HL-60 (cell line): ENCODE results near the gene FOLR2.

Experiments
- DNase-seq, 2 experiments: peaks; one replicate each; pipeline ENCODE4 v3.0.0-alpha.2; 2010 to 2020; ENCODE audit warnings: low read depth in 1 of 2, low spot score in 1 of 2
- H3K27ac ChIP-seq: fragments of 250-450 bp; sonication (Bioruptor Pico); replicated peaks from 2 replicates; pipeline ENCODE4 v1.5.1; 2020; ENCODE audit warnings: mild to moderate bottlenecking, moderate library complexity
- H3K27me3 ChIP-seq: fragments of 250-450 bp; sonication (Bioruptor Pico); 2 replicates; pipeline ENCODE4 v1.5.1; 2021; ENCODE audit warnings: mild to moderate bottlenecking, moderate library complexity; ENCODE audit not compliant: insufficient read depth, poor library complexity, severe bottlenecking
- H3K4me3 ChIP-seq: replicated peaks from 2 replicates; pipeline ENCODE4 v1.5.1; 2011; ENCODE audit warnings: mild to moderate bottlenecking, control low read depth, low read length; ENCODE audit not compliant: insufficient read depth
- GABPA ChIP-seq: IDR thresholded peaks from 2 replicates; pipeline ENCODE4 v1.6.1; 2012; ENCODE audit warnings: low read depth
- POLR2AphosphoS5 ChIP-seq: IDR thresholded peaks from 2 replicates; pipeline ENCODE4 v1.6.1; 2012; ENCODE audit warnings: low read depth
- SPI1 ChIP-seq: IDR thresholded peaks from 2 replicates; pipeline ENCODE4 v1.6.1; 2012; ENCODE audit warnings: low read depth, mild to moderate bottlenecking, borderline replicate concordance
- TF ChIP-seq, protein P1 (sequence below): IDR thresholded peaks from 2 replicates; pipeline ENCODE4 v1.6.1; 2012; ENCODE audit warnings: low read depth; ENCODE audit not compliant: insufficient replicate concordance
- TF ChIP-seq, protein P2 (sequence below): IDR thresholded peaks from one replicate; pipeline ENCODE4 v1.5.1; 2011; ENCODE audit warnings: low read length, control low read depth, inconsistent platforms; ENCODE audit not compliant: insufficient read depth

Gene FOLR2

GRCh38 chr11:72224564-72225410, 8.2 kb downstream of the FOLR2 start, which contains the start of gene INPPL1:
INPPL1 (plus strand) TSS chr11:72224767; CDS start chr11:72224985, 218 bp downstream.
- Histone ChIP-seq H3K4me3 (peak within 1 kb of the TSS; percentile 75), H3K27ac (peak within 1 kb of the TSS; percentile 91), H3K27me3 (no peaks in the 10 kb centered on the region)
- peak in 1 of 2 experiments; percentile 39 for DNase-seq
- no peak for TF ChIP-seq SPI1
- TF ChIP-seq, protein P1, sequence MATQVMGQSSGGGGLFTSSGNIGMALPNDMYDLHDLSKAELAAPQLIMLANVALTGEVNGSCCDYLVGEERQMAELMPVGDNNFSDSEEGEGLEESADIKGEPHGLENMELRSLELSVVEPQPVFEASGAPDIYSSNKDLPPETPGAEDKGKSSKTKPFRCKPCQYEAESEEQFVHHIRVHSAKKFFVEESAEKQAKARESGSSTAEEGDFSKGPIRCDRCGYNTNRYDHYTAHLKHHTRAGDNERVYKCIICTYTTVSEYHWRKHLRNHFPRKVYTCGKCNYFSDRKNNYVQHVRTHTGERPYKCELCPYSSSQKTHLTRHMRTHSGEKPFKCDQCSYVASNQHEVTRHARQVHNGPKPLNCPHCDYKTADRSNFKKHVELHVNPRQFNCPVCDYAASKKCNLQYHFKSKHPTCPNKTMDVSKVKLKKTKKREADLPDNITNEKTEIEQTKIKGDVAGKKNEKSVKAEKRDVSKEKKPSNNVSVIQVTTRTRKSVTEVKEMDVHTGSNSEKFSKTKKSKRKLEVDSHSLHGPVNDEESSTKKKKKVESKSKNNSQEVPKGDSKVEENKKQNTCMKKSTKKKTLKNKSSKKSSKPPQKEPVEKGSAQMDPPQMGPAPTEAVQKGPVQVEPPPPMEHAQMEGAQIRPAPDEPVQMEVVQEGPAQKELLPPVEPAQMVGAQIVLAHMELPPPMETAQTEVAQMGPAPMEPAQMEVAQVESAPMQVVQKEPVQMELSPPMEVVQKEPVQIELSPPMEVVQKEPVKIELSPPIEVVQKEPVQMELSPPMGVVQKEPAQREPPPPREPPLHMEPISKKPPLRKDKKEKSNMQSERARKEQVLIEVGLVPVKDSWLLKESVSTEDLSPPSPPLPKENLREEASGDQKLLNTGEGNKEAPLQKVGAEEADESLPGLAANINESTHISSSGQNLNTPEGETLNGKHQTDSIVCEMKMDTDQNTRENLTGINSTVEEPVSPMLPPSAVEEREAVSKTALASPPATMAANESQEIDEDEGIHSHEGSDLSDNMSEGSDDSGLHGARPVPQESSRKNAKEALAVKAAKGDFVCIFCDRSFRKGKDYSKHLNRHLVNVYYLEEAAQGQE: no peak
- TF ChIP-seq POLR2AphosphoS5: no peak
- no peak for TF ChIP-seq GABPA
- TF ChIP-seq, protein P2, sequence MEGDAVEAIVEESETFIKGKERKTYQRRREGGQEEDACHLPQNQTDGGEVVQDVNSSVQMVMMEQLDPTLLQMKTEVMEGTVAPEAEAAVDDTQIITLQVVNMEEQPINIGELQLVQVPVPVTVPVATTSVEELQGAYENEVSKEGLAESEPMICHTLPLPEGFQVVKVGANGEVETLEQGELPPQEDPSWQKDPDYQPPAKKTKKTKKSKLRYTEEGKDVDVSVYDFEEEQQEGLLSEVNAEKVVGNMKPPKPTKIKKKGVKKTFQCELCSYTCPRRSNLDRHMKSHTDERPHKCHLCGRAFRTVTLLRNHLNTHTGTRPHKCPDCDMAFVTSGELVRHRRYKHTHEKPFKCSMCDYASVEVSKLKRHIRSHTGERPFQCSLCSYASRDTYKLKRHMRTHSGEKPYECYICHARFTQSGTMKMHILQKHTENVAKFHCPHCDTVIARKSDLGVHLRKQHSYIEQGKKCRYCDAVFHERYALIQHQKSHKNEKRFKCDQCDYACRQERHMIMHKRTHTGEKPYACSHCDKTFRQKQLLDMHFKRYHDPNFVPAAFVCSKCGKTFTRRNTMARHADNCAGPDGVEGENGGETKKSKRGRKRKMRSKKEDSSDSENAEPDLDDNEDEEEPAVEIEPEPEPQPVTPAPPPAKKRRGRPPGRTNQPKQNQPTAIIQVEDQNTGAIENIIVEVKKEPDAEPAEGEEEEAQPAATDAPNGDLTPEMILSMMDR: no peak

DNA sequence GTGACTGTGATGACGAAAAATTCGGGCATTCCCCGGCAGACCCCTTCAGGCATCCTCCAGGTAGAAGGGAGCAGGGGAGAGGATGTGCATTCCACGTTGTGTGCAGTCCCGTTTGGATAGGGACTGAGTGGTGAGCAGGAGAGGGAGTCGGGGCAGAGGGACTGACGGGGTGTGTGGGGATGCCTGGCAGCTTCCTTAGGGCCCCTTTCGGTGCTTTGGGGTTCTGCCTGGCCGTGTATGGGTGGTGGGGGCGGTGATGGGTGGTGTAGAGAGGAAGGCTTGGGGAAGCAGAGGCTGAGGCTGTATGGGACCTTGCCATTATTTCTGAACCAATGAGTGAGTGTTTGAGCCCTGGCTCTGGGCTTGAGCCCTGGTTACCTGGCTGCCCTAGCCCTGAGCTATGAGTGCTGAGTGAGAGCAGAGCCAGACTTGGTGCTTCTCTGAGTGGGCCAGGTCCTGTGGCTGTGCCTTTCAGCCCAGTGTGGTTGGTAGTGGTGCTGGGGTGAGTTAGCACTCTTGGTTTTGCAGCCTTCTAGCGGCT, 8.9 kb downstream of the FOLR2 start:
- peak overlapping the region; percentile 75 for H3K4me3 ChIP-seq
- H3K27me3 ChIP-seq: no peaks in the 10 kb centered on the region
- peak in 1 of 2 experiments; percentile 34 for DNase-seq
- no peak for TF ChIP-seq GABPA
- TF ChIP-seq POLR2AphosphoS5: no peak
- TF ChIP-seq, protein P1: no peak
- TF ChIP-seq, protein P2: no peak
- TF ChIP-seq SPI1: no peak
- H3K27ac ChIP-seq: peak overlapping the region; percentile 66

DNA sequence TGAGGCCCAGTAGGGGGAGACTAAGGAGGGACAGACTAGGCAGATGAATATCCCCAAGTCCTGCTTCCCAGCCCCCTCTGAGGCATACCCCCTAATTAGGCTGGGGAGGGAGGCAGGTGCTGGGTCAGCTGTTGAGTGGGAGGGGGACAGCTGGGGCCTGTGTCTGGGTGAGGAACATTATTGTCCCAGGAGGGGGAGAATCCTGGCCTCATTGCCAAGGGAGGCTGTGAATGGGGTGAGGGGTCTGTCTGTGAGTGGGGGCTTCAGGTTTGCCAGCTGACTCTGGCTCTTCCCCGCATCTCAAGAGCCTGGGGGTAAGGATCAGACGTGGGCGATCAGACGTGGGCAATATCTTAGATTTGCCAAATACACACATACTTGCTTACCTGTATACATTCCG, 10.1 kb downstream of the FOLR2 start:
- no peak overlapping the region for H3K4me3 ChIP-seq
- TF ChIP-seq POLR2AphosphoS5 (no peak), SPI1 (no peak), GABPA (no peak)
- TF ChIP-seq, protein P2: no peak
- TF ChIP-seq, protein P1: no peak
- no peak for DNase-seq
- H3K27ac ChIP-seq: no peak overlapping the region
- H3K27me3 ChIP-seq: no peaks in the 10 kb centered on the region
